ENCODE data around the gene DCST1.

Gene DCST1

DNA sequence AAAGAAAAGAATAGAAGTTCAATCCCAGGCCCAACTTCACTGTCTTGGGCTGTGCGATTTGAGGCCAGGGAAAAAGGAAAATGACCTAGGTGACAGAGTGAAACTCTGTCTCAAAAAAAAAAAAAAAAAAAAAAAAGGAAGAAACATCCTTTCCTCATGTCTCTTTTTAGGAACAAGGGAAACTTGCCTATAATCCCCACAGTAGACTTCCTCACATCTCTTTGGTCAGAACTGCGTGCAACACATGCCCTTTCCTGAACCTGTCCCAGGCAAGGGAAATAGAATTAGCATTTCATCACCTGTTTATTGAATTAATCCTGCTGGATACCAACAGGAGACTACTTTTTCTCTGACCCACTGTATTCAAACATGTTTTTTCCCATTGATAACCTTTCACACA, 2.3 kb downstream of the DCST1 start:
- DNase-seq, result no peak

DNA sequence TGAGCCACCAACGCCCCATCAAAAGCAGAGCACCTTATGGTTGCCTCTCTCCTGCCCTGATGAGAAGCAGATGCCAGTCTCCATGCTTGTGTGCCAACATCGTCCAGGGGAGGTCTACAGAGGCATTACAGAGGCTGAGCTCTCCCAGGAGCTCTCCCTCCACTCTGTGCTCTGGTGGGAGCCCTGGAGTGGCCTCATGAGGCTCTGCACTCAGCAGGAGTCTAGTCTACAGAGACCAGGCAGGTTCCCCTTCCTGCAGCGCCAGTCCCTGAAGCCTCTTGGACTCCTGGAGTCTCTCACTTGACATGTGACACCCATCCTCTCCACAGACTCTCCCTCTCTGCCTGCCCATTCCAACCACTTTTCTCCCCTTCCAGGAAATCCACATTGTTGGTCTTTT, 3.4 kb downstream of the DCST1 start:
- DNase-seq, result no peak

DNA sequence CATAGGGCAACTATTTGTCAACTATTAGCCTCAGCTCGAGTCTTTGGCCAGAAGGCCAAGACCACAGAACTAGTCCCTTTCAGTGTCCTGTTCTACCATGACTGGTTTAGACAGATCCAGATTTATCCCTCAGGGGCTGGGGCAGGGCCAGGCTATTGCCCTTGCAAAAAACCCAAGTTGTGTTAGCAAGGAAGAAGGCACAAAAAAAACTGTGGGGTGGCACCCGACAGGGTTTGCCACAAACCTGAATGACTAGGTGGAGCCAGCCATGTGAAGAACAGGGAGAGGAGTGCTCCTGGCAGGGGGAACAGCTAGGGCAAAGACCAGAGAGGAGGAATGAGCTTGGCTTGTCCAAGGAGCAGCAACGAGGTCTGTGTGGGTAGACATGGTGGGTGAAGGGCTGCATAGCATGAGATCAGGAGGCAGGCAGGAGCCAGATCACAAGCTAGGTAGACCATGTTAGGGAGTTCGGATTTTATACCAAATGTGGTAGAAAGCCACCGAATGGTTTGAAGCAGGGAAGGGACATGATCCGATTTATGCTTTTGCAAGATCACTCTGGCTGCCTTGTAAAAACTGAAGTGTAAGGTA, 4.3 kb downstream of the DCST1 start:
- no peak for DNase-seq

DNA sequence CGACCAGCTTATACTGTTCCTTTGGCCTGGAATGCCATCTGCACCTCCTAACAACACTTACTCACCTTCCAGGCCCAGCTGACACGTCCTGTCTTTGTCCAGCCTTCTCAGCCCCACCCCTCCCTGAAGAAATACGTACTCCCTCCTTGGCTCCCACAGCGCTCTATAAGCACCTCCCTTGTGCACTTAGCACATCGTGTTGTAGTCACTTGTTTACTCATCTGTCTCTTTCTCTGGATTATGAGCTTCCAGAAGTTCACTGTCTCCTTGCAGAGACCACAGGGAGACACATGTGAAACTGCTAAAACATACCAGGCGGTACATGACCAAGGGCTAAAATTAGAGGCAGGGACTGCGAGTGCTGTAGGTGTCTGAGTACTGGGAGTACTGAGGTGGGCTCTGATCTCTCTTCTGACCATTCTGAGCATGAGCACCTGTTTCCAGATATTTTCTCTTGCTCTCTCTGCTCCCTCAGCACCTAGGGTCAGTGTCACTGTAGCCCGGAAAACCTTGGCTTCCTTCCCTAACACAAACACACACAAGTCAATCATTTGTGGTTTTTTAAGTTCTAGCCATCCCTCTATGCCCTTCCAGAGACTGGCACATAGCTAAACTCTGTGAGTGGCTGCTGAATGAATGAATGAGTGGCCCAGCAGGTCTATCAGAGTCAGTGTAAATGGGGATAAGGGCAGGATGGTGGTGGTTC, 5.1 kb downstream of the DCST1 start:
- no peak for DNase-seq

DNA sequence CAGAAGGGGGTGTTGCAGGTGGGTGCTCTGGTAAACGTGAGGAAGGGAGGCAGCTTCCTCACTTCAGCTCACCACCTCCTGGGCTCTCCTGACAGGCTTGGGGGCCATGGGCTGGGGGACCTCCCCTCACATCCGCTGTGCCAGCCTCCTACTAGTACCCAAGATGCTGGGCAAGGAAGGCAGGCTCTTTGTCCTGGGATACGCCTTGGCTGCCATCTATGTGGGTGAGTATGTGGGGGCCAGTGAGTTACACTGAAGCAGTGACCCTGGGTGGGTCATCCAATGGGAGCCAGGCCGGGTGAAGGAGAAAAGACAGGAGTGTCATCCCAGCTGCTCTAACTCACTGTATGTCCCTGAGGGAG, 5.7 kb downstream of the DCST1 start:
- no peak for DNase-seq

DNA sequence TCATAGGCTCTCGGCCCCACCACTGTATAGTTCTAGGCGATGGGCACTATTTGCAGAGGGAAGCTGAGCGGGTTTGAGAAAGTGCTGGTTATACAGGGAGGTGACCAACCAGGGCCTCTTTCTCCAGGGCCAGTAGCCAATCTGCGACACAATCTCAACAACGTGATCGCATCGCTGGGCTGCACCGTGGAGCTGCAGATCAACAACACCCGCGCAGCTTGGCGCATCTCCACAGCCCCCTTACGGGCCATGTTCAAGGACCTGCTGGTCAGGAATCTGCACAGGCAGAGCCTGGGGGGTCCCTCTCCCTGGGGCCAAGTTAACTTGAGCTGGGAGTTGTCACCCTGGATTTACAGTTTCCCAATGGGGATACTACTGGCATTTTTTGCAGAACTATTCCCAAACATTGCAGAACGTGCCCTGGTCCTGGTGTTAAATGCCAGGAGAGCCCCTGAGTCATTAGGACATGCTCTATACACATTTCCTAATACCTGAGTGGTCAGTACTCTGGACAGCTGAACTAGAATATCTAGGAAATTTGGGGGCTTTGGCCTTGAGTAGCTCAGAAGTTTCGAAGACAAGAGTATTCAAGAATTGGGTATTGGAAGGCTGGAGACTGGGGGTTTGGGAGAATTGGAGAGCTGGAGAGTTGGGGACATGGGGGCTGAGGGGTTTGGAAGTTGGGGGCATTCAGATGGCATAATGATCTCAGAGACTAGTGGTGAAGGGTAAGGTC, 6.9 kb downstream of the DCST1 start:
- no peak for DNase-seq

DNA sequence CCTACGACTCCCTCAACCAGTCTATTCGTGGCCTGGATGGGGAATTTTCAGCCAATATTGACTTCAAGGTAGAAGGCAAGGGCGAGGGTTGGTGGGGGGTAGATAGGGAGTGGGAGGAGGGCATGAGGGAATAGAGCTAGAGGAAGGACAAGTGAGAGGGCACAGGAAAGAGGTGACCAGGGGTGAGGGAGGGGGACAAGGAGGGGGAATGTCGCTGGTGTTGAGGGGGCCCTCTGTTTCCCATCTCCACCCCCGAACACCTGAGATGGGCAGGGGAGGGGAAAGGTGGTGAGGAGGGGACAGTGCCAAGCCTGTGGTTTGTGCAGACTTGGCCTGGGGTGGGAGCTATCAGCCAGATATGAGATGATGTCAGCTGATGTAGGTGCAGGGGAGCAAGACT, 9.2 kb downstream of the DCST1 start:
- DNase-seq, result no peak

DNA sequence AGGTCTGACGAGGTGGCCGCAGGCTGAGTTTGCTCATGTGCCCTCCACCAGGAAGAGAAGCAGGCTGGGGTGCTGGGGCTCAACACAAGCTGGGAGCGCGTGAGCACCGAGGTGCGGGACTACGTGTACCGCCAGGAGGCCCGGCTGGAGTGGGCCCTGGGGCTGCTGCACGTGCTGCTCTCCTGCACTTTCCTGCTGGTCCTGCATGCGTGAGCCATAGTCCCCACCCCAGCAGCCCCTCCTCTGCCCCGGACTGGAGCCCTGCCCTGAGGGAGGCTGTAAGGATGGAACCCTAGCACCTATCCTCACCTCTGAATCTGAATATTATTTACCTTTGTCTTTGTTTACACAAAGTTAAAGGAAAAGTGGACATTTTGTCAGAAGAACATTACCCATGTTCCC, 9.7 kb downstream of the DCST1 start:
- DNase-seq, result no peak

DNA sequence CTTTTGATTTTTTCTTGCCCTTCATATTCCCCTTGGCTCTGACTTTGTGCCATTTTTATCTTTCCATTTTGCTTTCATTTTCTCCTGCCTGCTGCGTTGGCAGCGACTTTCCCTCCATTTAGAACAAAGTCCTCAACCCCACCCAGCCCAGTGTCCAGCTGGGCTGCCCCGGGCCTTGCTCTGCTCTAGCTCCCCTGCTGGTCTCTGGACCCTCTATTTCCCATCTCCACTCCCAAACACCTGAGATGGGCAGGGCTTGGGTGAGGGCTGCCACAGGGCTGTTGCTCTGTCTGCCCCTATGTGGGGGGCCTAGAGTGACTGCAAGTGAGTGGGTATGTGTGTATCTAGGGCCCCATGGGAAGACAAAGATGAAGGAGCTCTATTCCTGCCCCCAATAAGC, 10.2 kb downstream of the DCST1 start:
- no peak for DNase-seq

DNA sequence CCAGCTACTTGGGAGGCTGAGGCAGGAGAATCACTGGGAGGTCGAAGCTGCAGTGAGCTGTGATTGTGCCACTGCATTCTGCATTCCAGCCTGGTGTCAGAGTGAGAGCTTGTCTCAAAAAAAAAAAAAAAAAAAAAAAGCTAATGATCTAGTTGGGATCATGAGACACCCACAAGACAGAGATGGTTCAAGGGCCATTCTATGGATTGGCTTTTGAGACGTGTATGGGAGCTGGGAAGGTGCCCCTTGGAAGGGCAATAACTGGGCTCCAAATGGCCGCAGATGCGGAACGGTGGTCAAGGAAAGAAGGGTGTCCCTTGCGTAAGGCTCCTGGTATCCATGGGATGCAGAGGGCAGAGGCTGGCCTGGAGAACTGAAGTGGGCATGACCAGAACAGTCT, 10.7 kb downstream of the DCST1 start:
- no peak for DNase-seq

DNA sequence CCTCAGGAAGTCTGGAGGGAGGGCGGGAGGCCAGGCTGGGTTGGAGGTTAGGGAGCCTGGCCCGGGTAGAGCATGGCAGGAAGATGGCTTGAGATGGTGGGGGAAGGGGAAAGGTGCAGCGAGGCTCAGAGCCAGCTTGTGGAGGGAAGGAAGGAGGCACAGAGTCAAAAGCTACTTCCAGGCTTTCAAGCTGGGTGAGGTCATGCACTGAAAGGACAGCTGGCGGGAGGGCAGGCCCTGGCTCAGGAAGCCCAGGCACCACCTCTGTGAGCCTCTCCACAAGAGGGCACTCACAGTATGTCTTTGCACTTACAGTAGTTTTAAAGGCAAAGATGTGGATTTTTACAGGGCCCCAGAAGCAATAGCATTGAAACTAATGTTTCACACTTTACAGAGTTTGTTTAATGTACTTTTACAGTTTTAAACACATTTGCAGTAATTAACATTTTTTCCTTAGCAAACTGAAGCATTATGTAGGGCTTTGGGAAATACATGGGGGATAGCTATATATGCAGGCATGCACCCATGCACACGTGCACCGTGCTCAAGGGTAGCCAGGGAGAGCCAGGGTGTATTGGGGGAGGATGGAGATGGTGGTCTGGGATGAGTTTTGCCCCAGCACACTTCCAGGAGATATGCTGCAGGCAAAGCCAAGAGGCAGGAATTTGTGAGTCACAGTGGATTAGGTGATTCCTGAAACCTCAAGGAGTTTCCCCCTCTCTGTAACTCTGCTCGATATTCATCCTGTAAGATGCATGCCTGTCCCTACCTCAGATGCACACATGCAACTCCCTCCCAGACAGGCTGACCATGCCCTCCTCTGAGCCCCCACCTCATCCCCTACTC, 11.4 kb downstream of the DCST1 start:
- peak; percentile 75 for DNase-seq

DNA sequence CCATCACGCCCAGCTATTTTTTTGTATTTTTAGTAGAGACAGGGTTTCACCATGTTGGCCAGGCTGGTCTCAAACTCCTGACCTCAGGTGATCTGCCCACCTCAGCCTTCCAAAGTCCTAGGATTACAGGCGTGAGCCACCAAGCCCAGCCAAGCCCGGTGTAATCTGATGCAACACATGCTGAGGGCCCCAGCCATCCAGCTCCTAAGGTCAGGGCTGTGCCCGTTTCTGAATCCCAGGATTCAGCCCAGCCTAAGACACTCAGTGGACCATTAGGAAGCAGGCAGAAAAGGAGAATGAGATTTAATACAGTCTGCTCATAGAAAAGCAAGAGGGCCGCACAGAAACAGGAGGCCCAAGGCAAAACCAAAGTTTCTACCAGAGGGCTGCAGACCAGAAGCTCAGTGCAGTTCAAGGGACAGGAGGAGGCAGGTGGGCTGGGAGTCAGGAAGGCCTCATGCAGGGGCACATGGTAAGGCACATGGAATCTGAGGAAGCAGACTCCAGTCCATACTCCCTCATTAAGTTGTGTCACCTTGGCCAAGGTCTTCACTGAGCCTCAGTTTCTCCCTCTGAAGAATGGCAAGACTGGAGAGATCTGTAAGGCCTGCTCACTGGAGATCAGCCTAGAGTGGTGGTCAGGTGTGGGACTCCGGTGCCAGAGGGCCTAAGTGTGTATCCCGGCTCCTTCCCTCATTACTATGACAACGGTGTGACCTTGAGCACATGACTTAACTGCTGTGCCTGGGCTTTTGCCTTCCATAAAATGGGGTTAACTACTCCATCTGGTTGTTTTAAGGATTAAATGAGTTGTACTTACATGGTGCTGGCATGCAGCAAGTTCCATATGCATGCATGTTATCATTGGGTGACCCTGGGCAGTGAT, 15.1 kb downstream of the DCST1 start:
- DNase-seq, result no peak

DNA sequence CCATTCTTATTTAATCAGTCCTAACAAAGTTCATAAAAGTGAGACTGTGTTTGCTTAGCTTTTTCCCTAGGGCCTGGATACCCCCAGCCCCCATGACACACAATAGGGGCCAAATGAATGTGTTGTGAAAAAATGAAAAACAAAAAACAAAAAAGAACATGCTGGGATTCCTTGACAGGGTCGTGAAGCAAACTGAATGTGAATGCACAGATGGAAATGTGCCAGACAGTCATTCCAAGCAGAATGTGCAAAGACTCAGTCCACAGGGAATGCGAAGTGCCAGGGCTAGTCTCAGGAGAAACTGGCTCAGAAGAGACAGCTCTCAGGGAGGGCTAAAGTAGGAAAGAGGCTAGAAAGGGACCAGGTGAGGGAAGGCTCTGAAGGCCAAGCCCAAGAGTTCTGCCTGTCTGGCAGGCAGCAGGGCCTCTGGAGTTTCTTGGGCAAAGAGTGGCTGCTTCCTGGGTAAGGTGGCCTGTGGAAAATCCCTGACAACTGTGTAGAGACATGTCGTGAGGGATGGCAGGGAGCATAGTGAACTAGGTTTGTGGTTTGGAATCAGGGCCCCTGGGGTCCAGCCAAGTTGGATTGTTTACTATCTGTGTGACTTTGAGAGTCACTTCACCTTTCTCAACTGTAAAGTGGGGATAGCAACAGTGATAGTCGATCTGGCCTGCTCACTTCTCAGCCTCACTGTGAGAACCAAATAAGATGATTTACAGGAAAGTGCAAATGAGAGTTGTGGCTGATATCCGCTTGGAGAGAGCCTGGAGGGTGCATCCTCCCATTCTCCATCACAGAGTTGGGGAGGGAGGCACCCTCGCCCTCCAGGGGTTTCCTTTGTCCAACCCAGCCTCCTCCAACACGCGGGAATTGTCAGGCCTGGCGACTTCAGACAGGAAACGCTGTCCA, 16.3 kb downstream of the DCST1 start:
- no peak for DNase-seq

DNA sequence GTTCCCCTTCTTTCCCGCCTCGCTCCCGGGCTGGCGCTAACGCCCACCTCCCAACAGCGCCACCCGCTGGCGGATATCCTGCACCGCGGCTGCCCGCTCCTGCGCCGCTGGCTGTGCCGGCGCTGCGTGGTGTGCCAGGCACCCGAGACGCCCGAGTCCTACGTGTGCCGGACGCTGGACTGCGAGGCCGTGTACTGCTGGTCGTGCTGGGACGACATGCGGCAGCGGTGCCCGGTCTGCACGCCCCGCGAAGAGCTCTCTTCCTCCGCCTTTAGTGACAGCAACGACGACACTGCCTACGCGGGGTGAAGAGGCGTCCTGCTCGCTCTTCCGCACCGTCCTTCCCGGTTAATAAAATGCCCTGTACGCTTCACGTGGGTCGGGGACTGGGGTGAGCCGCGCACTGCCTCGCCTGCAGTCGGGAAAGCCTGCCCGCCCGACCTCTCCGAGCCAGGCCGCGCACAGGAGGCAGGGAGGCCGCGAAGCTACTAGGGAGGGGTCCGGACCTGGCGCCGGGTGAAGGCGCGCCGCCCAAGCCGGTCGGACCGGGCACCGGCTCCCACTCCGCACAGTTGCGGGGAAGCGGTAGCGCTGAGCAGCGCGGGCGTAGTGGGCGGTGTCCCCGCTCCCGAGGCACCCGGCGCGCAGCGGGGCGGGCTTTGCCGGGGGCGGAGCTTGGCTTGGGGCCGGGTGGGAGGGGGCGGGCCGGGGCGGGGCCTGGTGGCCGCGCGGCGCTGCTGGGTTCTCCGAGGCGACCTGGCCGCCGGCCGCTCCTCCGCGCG, 17.1 kb downstream of the DCST1 start, which contains the start of gene ADAM15:
ADAM15 (plus strand) TSS at position 757 of the 782 bp plus-strand sequence. CDS start 71 bp downstream, outside the sequence.
- DNase-seq, result peak; percentile 85

DNA sequence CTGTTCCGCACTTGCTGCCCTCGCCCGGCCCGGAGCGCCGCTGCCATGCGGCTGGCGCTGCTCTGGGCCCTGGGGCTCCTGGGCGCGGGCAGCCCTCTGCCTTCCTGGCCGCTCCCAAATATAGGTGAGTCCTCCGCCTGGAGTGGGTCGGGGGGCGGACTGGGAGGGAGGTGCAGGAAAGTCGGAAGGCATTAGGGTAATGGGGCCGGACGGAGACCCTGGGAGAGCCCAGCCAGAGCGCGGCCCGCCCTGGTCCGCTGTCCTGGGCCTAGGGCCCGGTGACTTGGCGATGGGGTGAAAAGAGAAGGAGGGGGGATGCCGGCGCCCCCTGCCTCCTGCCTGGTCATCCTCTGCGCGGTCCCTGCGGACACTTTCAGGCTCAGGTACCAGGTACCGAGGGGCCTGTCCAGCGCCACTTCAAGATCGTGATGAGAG, 17.7 kb downstream of the DCST1 start:
- no peak for DNase-seq

DNA sequence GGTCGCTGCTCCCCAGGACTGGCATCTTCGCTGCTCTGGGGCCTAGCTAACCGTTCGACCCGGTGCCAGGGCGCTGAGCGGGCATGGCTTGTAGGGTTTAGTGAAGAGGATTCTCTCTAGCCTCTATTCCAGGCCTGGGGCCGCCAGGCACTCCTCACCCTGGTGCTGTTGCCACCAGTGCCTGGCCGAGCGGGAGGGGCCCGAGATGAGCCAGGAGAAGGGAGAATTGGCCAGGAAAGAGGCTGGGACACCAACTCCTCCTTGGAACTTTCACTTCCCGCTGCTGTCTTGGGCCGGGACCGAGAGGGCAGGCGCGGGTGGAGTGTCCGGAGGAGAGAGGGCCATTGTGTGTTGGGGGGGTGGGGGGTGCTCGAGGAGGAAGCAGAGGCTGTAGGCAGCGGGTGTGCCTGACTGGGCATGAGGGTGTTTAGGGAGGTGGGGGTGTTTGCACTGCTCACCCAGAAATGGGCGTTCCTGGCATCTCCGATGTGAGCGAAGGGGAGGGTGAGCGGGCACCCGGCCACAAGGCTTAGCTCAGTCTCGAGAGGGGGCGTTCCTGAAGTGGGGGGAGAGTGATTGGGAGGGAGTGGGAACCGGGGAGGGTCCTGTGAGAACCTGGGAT, 18.3 kb downstream of the DCST1 start:
- DNase-seq, result peak; percentile 68

DNA sequence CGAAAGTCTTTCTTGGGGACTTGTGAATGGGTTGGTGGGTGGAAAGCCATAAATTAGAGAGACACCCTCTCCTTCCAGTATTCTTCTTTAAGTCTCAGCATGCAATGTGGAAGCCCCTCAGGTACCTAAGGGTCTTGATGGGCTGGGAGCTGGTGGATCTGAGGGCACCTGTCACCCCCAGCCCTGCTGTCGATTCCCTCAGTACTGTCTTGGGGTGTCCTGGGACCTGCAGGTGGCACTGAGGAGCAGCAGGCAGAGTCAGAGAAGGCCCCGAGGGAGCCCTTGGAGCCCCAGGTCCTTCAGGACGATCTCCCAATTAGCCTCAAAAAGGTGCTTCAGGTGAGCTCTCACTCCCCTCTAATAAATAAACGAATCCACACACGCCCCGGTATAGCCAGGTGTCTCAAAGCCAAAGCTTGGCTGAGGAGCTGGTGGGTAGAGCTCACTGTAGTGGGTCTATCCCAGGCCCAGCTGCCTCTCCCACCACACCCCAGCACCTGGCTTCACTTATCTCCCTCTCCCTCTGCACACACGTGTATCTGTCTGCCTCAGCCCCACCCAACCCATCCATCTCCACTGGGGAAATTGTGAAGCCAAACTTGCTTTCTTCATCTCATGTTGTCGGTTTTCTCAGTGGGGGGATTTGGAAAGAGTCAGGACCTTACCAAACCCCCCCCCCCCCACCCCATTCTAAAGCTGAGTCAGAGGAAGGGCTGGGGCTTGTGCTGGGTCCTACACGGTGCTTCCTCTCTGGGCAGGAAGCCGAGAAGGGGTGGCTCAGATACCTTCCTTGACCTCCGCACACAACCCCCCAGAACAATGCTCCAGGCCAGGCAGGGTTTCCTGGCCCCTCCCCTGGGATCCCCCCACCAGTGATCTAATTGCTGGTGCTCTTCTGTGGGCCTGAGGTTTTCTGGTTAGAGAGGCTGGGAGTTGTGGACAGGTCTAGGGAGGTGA, 19.1 kb downstream of the DCST1 start:
- peak; percentile 57 for DNase-seq

DNA sequence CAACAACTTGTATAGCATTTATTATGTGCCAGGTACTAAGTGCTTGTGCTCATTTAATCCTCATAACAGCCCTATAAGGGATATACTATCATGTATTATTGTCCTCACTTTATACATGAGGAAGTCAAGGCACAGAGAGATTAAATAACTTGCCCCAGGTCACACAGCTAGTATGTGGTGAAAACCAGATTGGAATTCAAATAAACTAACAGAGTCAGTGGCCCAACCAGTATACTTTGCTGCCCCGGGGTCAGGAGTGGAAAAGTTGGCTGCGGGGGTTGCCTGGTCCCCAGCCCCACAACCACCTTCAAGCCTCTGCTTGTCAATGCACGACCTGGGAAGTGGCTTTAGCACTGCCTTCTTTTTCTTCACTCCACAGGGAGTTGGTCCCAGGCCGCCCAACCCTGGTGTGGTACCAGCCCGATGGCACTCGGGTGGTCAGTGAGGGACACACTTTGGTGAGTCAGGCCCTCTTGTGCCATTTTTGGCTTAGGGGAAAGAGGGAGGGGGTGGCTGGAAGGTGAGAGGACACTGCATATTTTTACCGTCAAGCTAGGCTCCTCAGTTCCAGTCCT, 20.0 kb downstream of the DCST1 start:
- no peak for DNase-seq
